ENCODE results near the gene UBC.
A peak's percentile ranks its signal among the peaks of the same experiment; 100 is the strongest.
"Not testable (repeated sequence)": the region's sequence is repeated elsewhere in the genome, so short reads cannot be mapped to it uniquely, and the experiment has no call there.

The UBC gene

DNA sequence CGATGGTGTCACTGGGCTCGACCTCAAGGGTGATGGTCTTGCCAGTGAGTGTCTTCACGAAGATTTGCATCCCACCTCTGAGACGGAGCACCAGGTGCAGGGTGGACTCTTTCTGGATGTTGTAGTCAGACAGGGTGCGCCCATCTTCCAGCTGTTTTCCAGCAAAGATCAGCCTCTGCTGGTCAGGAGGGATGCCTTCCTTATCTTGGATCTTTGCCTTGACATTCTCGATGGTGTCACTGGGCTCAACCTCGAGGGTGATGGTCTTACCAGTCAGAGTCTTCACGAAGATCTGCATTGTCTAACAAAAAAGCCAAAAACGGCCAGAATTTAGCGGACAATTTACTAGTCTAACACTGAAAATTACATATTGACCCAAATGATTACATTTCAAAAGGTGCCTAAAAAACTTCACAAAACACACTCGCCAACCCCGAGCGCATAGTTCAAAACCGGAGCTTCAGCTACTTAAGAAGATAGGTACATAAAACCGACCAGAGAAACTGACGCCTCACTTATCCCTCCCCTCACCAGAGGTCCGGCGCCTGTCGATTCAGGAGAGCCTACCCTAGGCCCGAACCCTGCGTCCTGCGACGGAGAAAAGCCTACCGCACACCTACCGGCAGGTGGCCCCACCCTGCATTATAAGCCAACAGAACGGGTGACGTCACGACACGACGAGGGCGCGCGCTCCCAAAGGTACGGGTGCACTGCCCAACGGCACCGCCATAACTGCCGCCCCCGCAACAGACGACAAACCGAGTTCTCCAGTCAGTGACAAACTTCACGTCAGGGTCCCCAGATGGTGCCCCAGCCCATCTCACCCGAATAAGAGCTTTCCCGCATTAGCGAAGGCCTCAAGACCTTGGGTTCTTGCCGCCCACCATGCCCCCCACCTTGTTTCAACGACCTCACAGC lies 717 bp downstream of the UBC start:
- DNase-seq, result peak; percentile 89

DNA sequence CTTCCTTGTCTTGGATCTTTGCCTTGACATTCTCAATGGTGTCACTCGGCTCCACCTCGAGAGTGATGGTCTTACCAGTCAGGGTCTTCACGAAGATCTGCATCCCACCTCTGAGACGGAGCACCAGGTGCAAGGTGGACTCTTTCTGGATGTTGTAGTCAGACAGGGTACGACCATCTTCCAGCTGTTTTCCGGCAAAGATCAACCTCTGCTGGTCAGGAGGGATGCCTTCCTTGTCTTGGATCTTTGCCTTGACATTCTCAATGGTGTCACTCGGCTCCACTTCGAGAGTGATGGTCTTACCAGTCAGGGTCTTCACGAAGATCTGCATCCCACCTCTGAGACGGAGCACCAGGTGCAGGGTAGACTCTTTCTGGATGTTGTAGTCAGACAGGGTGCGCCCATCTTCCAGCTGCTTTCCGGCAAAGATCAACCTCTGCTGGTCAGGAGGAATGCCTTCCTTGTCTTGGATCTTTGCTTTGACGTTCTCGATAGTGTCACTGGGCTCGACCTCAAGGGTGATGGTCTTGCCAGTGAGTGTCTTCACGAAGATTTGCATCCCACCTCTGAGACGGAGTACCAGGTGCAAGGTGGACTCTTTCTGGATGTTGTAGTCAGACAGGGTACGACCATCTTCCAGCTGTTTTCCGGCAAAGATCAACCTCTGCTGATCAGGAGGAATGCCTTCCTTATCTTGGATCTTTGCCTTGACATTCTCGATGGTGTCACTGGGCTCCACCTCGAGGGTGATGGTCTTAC lies 1.7 kb downstream of the UBC start:
- DNase-seq, result not testable (repeated sequence)

DNA sequence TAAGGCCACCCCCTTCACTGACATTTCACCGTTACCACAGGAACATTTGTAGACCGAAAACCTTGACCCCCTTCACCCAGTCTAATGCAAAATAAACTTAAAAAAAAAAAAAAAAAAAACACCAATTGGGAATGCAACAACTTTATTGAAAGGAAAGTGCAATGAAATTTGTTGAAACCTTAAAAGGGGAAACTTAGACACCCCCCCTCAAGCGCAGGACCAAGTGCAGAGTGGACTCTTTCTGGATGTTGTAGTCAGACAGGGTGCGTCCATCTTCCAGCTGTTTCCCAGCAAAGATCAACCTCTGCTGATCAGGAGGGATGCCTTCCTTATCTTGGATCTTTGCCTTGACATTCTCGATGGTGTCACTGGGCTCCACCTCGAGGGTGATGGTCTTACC lies 2.9 kb downstream of the UBC start:
- not testable (repeated sequence) for DNase-seq

DNA sequence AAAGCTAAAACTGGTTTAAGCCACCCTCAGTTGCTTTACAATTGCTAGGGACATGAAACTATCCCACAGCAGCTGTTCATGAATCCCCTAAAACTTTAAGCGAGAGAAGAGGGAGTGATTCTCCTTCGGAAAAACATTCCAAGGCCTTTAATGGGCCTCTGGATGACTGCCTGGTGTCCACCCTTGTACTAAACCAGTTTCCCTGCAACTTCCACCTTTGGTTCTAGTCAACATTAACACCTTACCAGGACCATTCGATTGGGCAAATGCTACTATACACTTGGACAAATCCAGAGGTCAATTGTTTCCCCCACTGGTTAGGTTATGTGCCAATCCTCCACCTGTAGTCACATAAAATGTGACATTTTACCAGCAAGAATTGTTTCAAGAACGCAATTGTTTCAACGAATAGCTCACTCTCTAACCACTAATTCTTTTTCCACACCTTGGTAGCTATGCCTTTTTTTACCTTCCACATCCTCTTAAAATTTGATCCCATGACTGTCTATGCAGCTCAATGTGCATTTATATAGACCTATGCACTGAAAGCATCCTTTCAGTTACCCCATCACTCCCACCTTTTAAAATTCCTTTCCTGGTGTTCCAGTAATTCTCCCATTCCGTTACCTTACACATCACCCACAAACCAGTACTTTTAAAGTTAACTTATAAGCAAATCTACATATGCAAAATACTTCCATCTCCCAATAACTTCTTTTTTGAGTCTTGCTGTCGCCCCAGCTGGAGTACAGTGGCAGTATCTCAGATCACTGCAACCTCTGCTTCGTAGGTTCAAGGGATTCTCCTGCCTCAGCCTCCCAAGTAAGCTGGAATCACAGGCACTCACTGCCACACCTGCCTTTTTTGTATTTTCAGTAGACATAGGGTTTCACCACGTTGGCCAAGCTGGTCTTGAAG lies 3.6 kb downstream of the UBC start:
- no peak for DNase-seq

DNA sequence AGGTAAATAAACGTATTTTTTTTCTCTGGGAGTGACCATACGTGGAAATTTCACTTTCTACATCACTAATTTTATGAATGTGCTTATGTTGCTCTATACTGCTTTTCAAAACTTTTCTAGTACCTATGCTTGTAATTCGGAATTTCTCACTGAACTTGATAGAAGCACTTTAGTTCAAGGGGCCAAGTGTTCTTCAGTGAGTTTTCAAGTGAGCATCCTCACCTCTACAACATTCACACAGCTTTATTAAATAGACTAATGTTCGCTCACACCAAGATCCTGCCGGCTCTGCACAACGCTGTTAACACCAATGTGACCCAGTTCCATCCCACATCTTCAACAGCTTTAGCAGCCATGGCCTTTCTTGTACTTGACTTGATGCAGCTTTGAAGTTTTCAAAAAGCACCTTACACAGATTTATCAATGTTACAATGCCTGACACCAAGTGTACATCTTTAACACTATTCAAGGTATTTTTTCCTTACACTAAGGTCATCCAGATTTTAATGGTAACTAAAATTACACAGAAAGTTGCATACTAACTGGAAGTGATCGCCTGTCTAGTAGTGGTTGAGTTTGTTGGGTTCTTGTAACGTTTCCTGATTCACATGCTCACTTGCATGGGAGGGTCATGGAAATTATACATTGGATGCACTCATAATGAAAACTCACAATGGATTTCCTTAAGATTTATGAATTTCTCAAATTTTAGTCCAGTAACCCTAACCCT lies 4.5 kb downstream of the UBC start:
- DNase-seq, result no peak

DNA sequence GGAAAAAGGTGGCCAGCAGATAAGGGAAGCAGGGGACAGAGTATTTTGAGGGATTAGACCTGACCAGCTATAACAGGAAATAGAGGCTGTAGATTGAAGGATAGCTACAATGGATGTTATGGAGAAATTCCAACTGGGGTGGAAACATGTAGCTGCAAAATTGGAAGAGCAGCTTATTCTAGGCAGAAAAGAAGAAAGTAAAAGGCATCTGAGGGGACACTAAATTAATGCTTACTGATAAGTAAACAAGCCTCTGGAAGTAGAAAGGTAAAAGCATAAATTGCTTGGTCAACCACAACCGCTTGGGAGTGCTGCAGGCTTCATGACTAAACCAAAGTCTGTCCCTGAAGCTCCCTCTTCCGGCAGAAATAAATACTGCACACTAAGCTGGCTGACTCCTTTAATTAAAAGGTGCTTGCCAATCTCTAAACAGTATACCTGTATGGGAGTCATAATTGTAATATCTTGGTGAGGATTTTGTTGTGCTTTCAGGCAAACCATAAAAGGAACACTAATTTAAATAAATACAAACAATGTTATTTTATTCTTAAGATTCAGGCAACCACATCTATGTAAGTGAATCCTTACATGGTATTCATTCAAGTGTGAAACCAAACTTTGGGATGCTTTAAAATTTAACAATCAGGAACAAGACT lies 7.7 kb downstream of the UBC start:
- DNase-seq, result peak; percentile 72

DNA sequence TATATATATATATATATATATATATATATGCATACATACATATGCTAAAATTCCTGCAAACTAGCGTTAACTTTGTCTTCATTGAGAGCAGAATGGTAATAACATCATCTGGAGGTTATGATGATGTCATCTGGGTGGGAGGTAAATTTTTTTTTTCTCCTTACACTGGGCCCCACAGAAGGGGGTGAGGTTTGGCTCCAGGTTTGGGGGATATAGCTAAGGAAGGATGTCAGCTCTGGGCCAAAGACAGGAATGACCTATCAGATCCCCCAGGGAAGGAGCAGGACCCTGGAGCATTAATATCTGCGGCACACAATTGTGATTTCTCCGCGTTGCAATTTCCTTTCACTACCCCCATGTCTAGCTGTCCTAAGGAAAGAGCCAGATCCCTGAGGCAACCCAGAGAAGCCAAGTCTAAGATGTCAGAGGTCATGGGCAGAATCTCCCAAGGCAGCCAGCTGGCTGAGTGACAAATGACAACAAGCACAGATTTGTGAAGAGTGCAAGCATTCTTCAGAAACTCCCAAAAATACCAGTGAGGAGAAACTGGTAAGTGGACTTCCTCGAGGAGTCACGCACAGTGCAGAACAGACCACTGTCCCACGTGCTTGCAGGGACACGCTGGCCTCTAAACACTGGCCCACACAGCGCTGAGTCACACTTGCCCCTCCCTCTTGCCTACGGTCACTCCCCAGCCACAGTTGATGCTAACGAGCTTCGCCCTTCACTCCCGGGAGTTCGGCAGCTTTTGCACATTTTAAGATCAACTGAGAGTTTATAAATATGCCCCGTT lies 9.9 kb downstream of the UBC start:
- no peak for DNase-seq

DNA sequence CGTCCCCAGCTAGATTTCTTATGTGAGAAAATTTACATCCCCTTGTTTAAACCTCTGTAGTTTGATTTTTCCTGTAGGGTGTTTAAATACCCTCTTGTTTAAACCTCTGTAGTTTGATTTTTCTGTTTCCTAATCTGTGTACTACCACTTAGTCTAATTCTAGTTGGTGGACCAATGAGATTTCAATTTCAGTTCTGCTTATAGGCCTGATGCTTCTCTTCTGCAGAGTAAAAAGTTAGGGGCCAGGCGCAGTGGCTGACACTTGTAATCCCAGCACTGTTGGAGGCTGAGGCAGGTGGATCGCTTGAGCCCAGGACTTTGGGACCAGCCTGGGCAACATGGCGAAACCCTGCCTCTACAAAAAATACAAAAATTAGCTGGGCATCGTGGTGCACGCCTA lies 11.5 kb downstream of the UBC start:
- no peak for DNase-seq

DNA sequence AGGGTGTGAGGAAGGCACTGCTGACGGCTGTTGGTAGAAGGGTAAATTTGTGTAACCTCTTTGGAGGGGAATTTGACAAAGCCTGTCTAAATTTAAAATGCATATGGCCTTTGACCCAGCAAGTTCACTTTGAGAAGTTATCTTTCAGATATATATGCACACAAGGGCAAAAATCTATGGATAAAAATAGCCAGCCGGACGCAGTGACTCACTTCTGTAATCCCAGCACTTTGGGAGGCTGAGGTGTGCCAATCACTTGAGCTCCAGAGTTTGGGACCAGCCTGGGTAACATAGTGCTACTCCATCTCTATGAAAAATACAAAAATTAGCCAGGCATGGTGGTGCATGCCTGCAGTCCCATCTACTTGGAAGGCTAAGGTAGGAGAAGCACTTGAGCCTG lies 13.4 kb downstream of the UBC start:
- no peak for DNase-seq

DNA sequence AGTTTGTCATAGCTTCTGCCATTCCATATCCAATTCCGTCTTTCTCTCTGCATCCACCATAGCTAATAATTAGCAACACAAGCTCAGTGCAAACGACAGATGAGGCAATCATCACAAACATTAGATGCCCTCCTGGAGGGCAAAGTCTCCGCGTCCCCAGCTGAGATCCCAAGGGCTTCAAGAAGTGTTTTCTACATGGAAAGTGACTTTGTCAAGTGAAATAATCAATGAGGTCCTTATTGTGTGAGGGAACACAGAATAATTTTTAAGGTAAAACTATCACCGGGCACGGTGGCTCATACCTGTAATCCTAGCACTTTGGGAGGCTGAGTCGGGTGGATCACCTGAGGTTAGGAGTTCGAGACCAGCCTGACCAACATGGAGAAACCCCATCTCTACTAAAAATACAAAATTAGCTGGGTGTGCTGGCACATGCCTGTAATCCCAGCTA lies 14.1 kb downstream of the UBC start:
- DNase-seq, result not testable (repeated sequence)

DNA sequence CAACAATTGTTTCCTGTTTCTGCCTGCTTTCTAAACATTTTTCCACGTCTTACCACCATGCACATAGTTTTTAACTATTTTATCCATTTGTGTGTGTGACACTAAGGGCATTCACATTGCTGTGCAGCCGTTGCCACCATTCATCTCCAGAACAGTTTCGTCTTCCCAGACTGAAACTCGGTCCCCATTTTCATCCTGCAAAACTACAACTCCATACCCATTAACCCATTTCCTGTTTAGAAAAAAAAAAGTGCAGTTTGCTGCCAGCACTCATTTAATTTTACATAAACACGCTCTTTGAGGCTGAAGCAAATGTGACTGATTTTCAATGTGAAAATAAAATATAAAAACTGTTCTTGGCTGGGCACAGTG lies 15.5 kb downstream of the UBC start:
- DNase-seq, result no peak

DNA sequence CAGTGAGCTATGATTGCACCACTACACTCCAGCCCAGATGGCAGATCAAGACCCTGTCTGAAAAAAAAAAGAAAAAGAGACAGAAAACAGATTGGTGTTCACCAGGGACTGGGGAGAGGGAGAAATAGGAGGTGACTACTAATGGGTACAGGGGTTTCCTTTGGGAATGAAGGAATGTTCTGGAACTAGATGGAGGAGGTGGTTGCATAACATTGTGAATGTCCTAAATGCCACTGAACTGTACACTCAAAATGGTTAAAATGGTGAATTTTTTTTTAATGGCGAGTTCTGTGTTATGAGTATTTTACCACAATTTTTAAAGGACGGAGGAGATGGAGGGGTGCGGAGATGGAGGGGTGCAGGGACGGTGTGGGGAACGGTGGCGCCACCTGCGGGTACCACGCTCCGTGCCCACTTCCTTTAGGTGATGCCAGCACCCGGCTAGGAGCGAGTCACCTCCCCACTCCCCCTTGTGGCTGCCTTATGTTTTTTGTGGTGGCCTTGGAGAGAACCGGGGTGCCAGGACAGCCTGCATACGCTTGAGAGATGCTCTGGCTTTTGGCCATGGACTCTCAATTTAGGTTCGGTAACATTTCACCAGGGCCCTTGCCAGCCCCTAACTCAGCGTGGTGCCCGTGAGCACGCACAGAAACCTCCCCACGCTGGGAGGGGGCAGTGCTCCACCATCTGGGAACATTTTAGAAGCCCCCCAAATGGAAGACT lies 16.1 kb downstream of the UBC start:
- DNase-seq, result peak; percentile 66

DNA sequence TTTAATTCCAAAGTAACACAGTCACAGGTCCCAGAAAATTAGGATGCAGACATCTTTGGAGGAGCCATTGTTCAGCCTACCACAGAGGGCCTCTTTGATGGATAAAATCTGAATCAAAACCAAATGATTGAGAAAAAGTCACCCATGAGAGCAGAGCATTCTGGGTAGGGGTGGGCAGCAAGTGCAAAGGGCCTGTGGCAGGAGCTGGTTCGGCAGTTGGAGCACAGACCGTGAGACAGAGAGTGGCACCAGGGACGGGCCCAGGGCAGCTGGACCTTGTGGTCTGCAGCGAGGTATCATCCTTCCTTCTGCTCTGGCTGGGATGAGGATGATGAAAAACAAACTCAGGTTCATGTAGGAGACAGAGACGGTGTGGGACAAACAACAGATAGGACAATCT lies 18.0 kb downstream of the UBC start:
- DNase-seq, result no peak

DNA sequence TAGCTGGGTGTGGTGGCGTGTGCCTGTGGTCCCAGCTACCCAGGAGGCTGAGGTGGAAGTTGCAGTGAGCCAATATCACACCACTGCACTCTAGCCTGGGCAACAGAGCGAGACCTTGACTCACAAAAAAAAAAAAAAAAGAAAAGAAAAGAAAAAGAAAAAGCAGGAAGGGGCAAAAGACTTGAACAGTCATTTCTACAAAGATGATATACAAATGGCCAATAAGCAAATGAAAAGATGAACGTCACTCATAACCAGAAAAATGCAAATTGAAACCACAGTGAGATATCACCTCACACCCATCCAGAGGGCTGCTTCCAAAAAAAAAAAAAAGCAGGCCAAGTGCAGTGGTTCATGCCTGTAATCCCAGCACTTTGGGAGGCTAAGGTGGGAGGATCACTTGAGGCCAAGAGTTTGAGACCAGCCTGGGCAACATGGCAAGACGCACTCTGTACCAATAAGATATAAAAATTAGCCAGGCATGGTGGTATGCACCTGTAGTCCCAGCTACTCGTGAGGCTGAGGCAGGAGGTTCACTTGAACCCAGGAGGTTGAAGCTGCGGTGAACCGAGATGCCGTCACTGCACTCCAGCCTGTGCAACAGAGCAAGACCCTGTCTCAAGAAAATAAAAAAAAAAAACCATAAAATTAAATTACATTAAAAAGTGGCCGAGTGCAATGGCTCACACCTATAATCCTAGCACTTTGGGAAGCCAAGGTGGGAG lies 20.5 kb downstream of the UBC start:
- DNase-seq, result no peak

DNA sequence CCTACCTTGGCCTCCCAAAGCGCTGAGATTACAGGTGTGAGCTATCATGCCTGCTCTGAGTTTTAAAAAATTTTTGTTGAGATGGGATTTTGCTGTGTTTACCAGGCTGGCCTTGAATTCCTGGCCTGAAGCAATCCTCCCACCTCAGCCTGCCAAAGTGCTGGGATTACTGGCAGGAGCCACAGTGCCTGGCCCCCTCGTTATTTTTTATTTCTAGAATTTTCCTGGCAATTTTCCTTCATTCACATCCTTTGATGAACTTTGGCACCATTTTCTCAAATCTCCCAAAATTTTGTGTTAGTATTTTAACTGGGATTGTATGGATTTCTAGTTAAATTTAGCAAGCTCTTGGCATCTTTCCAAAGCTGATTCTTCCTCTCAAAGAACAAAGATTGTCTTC lies 26.2 kb downstream of the UBC start:
- no peak for DNase-seq

DNA sequence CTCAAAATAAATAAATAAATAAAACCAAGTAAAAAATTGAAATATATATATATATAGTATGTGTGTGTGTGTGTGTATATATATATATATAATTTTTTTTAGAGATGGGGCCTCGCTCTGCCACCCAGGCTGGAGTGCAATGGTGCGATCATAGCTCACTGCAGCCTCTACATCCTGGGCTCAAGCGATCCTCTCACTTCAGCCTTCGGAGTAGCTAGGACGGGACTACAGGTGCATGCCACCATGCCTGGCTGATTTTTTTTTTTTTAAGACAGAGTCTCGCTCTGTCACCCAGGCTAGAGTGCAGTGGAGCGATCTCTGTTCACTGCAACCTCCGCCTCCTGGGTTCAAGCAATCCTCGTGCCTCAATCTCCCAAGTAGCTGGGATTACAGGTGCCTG lies 26.7 kb downstream of the UBC start:
- DNase-seq, result not testable (repeated sequence)

DNA sequence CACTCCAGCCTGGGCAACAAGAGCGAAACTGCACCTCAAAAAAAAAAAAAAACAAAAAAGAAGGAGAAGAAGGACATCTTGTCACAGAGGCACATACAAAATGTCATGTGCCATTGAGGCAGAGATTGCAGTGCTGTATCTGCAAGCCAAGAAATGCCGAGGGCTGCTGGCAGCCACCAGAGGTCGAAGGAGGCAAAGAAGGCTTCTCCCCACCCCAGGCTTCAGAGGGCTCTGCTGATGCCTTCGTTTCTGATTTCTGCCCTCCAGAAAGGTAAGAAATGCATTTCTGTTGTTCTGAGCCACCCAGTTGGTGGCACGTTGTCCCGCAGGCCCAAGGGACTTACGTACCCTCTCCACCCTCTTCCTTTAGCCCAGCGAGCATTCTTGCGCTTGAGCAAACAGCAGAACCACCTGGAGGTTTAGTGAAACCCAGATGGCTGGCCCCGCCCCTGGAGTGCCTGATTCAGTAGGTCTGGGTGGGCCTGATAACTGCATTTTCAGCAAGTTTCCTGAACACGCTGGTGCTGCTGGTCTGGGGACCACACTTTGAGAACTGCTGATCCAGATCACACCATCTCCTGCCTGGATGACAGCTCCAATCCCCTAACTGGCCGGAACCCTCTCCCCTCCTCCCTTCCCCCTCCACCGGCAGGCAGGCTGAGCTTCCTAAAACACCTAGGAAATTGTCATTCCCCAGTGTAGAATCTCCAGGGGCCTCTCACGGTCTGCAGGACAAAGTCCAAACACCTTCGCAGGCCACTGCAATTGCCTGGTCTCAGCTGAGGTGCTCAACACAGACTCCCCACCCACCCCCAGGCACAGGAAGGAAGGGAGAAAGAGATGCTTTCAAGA lies 29.6 kb downstream of the UBC start:
- peak; percentile 21 for DNase-seq
